A673 (cell line): ENCODE results near the gene CFL1.

Experiments
- CTCF ChIP-seq: fragments of 300-800, 200-600 bp; sonication (generic); conservative IDR thresholded peaks from 2 replicates; pipeline ENCODE4 v1.5.1; 2017; ENCODE audit warnings: low read depth, mild to moderate bottlenecking, antibody characterized with exemption, low read length, moderate library complexity, mixed read lengths
- EZH2 ChIP-seq: fragments of 200-600 bp; sonication (generic); IDR thresholded peaks from 2 replicates; pipeline ENCODE4 v1.6.1; 2017; ENCODE audit warnings: borderline replicate concordance, low read depth, mild to moderate bottlenecking, mixed read lengths, antibody characterized with exemption, low read length; ENCODE audit not compliant: poor library complexity, severe bottlenecking

GRCh38 chr11:65873318-65874156 lies 15.6 kb upstream of the CFL1 start:
- TF ChIP-seq CTCF, result no peak
- no peak for TF ChIP-seq EZH2
